Naive B cell (primary cell): ENCODE measurements around the gene DNAJC19. TPM values are rescaled to one million over a fixed set of nuclear protein-coding genes. Genes with fewer than 3 reads are reported as not detected.
A peak's percentile ranks its signal among the peaks of the same experiment; 100 is the strongest.
"Not testable (repeated sequence)": the region's sequence is repeated elsewhere in the genome, so short reads cannot be mapped to it uniquely, and the experiment has no call there.

Experiments used
- ATAC-seq, 2 donors: fragments of 150-1000 bp; cut with Tn5 transposase; 2 replicates each; pipeline ENCODE4 v1.10.0; 2021; ENCODE audit warnings: low read depth in 2 of 2, mild to moderate bottlenecking in 2 of 2, moderate library complexity in 2 of 2
- DNase-seq: peaks from one replicate; pipeline ENCODE4 v3.0.0; 2022
- H3K27ac Mint-ChIP-seq, 6 donors: one replicate each; pipeline ENCODE4 v1.8.0; 2020 to 2022; ENCODE audit warnings: mild to moderate bottlenecking in 6 of 6, mixed read lengths in 6 of 6, moderate library complexity in 5 of 6, inconsistent platforms in 2 of 6
- H3K27me3 Mint-ChIP-seq, 3 donors: one replicate each; pipeline ENCODE4 v1.8.0; 2021 to 2022; ENCODE audit warnings: mixed read lengths in 3 of 3, mild to moderate bottlenecking in 1 of 3
- H3K36me3 Mint-ChIP-seq, 2 donors: one replicate each; pipeline ENCODE4 v1.8.0; 2020 to 2022; ENCODE audit warnings: mixed read lengths in 2 of 2, inconsistent platforms in 1 of 2, mild to moderate bottlenecking in 1 of 2
- H3K4me1 Mint-ChIP-seq, 3 donors: one replicate each; pipeline ENCODE4 v1.8.0; 2020 to 2022; ENCODE audit warnings: mixed read lengths in 3 of 3, inconsistent platforms in 1 of 3, mild to moderate bottlenecking in 1 of 3, moderate library complexity in 1 of 3
- H3K4me3 Mint-ChIP-seq, 8 donors: one replicate each; pipeline ENCODE4 v1.8.0; 2020 to 2022; ENCODE audit warnings: mild to moderate bottlenecking in 8 of 8, mixed read lengths in 8 of 8, moderate library complexity in 8 of 8, inconsistent platforms in 2 of 8
- H3K9me3 Mint-ChIP-seq, 7 donors: one replicate each; pipeline ENCODE4 v1.8.0; 2020 to 2022; ENCODE audit warnings: mixed read lengths in 7 of 7, mild to moderate bottlenecking in 5 of 7, inconsistent platforms in 2 of 7, moderate library complexity in 1 of 7
- polyA plus RNA-seq, 6 donors: library from polyadenylated mRNA; unstranded; fragments of 300-500 nt; fragmentation: Illumina TruSeq; gene quantifications; one replicate each; pipeline ENCODE4 v1.2.3, GENCODE V29; 2021; ENCODE audit warnings: low read depth in 6 of 6

The DNAJC19 gene
- polyA plus RNA-seq = 100 to 1,000 TPM in 1 of 6 donors, 10 to 100 TPM in 5; 73.1 to 104 (median 85.3) TPM

DNA sequence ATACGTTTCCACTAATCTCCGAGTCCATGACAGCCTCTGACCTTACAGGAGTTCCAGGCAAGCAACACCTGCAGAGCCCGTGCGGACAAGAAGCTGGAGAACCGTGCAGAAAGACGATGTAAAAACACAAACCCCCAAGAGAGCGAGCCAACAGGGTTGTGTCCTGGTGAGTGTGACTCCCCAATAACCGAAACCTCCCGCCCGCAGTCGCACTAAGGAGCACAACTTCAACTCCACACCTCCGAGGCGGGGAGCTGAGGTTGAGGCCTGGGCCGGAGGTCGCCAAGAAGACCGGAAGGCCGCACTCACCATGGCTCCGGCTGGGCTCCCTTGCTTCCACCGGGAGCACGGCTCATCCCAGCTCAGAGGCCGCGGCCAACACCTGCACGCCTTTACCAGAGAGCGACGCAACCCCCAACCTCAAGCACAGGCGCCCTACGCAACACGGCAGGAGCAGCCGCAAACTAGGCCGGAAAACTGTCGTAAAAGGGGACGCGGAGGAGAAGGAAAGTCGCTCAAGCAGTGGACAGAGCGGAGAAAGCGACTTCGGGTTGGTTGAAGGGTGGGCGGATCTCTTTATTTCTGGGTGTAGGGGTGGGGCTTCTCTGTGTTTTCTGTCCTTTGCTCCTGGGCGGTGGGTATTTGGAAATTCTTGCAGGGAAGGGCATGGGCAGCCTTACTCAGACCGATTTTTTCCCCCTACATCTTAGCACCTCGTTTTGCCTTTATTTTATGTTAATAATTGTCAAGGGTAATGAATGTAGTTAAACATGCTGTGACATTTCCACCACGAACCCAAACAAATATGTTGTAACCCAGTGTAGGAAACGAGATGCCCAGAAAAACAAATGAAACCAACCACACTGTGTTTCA lies at the start of gene DNAJC19:
Gene DNAJC19, minus strand, starts transcription at position 446 of the 873 bp plus-strand sequence. Its CDS starts 134 bp downstream, at position 312.
- H3K9me3 Mint-ChIP-seq = no peaks in the 10 kb centered on the region
- peaks cover 10 to 16% (median 11%) of the 10 kb centered on the region in 3 donors for H3K27me3 Mint-ChIP-seq
- H3K4me3 Mint-ChIP-seq = peak within 1 kb of the TSS; percentile 92 to 100 (median 98)
- H3K27ac Mint-ChIP-seq = peak within 1 kb of the TSS; percentile 85 to 98 (median 94)
- H3K4me1 Mint-ChIP-seq = peaks cover 13 to 22% (median 20%) of the 10 kb centered on the region in 3 donors
- peak; percentile 92 for DNase-seq
- no peaks in the 10 kb centered on the region for H3K36me3 Mint-ChIP-seq
- peak; percentile 94 for ATAC-seq

DNA sequence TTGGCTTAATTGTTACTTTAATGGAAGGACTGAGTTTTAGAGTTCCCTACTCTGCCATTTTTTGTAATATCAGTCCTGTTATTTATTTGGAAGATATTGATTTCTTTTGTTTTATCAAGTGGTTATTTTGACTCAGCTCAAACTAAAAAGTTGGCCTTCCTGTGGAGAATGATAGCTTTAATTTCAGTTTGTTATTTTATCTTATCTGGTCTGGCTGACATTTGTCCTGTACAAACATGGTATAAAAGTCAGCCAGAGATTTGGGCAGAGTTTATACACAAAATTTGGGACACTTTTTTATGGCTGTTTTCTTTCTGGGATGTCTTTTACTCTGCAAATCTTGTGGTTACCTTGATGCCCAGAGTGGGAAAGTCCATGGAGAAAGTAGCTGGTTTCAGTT lies 41.4 kb upstream of the DNAJC19 start:
- Mint-ChIP-seq H3K4me3 (no peak overlapping the region), H3K4me1 (no peaks in the 10 kb centered on the region), H3K36me3 (no peaks in the 10 kb centered on the region), H3K9me3 (peaks cover 0 to 22% (median 8%) of the 10 kb centered on the region in 7 donors), H3K27me3 (peaks cover 0 to 4% (median 0%) of the 10 kb centered on the region in 3 donors), H3K27ac (no peak overlapping the region)
- ATAC-seq (no peak), DNase-seq (no peak)

DNA sequence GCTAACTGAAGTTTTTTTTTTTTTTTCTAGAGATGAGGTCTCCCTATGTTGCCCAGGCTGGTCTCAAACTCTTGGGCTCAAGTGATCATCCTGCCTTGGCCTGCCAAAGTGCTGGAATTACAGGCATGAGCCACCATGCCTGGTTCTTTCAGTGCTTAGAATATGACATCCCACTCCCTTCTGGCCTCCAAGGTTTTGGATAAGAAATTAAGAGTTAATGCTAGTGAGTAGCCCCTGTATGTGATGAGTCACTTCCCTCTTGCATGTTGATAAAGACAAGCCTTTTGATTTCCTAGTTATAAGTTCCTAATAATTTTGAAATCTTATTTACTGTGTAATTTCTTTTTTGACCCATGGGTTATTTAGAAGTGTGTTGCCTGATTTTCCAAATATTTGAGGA lies 35.7 kb upstream of the DNAJC19 start:
- Mint-ChIP-seq H3K27ac (no peak overlapping the region), H3K4me3 (no peak overlapping the region), H3K36me3 (no peaks in the 10 kb centered on the region), H3K4me1 (no peaks in the 10 kb centered on the region), H3K9me3 (peaks cover 0 to 49% (median 31%) of the 10 kb centered on the region in 7 donors), H3K27me3 (peaks cover 0 to 14% (median 2%) of the 10 kb centered on the region in 3 donors)
- ATAC-seq (no peak), DNase-seq (no peak)

DNA sequence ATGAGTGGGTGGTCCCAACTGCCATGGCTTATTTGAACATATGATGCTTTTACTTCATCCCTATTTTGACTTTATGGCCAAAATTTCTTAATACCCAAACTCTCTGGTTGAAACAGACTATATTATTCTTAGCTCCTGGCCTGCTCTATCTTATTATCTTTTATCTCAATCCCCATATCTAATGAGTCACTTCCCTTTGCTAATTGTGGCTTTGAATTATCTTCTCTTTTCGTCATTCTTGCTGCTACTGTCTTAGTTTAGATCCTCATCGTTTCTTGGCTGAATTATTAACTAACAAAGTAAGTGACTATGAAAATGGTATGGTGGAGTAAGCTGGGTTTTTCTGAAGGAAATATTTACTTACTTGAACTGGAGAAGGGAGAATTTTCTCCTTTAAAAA lies 28.2 kb upstream of the DNAJC19 start:
- Mint-ChIP-seq H3K36me3 (peaks cover 2 to 4% of the 10 kb centered on the region in 2 donors), H3K27ac (peak overlapping the region in 1 of 6 donors; percentile 16), H3K4me3 (no peak overlapping the region), H3K4me1 (no peaks in the 10 kb centered on the region), H3K27me3 (peaks cover 15 to 36% (median 19%) of the 10 kb centered on the region in 3 donors), H3K9me3 (peaks cover 0 to 5% (median 4%) of the 10 kb centered on the region in 7 donors)
- DNase-seq = no peak
- no peak for ATAC-seq

DNA sequence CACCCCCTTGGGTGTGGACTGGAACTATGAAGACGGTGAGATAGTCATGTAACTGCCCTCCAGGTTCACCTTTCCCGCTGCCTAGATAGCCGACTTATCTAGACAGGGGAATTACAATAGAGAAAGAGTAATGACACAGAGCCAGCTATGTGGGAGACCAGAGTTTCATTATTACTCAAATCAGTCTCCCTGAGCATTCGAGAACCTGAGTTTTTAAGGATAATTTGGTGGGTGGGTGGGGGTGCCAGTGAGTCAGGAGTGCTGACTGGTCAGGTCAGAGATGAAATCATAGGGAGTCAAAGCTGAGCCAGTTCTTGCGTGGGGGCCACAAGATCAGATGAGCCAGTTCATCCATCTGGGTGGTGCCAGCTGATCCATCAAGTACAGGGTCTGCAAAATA lies 19.7 kb upstream of the DNAJC19 start:
- H3K27ac Mint-ChIP-seq = no peak overlapping the region
- no peak overlapping the region for H3K4me3 Mint-ChIP-seq
- H3K4me1 Mint-ChIP-seq = no peaks in the 10 kb centered on the region
- peaks cover 0 to 8% of the 10 kb centered on the region in 2 donors for H3K36me3 Mint-ChIP-seq
- DNase-seq = no peak
- peaks cover 13 to 16% (median 13%) of the 10 kb centered on the region in 3 donors for H3K27me3 Mint-ChIP-seq
- H3K9me3 Mint-ChIP-seq = peaks cover 2 to 12% (median 4%) of the 10 kb centered on the region in 7 donors
- no peak for ATAC-seq

DNA sequence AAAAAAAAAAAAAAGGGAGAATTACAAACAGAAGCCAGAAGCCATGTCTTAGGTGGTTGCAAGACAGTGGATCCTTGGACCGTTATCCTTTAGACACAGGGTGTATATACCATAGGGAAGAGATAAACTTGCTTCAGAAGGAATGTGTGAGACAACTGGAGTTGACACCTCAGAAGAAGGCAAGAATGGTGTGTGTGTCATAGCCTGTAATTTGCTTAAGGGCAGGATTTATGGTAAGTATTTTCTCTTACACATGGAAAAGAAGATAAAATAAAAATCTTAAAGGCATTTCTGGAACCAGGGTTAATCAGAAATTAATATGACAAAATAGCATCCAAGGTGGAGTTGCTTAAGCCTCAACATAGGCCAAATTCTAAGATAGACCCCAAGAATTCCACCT lies 19.3 kb upstream of the DNAJC19 start:
- no peaks in the 10 kb centered on the region for H3K4me1 Mint-ChIP-seq
- H3K9me3 Mint-ChIP-seq = peaks cover 2 to 12% (median 4%) of the 10 kb centered on the region in 7 donors
- no peak overlapping the region for H3K4me3 Mint-ChIP-seq
- no peak for ATAC-seq
- peaks cover 14 to 18% (median 15%) of the 10 kb centered on the region in 3 donors for H3K27me3 Mint-ChIP-seq
- peaks cover 0 to 9% of the 10 kb centered on the region in 2 donors for H3K36me3 Mint-ChIP-seq
- no peak for DNase-seq
- no peak overlapping the region for H3K27ac Mint-ChIP-seq

DNA sequence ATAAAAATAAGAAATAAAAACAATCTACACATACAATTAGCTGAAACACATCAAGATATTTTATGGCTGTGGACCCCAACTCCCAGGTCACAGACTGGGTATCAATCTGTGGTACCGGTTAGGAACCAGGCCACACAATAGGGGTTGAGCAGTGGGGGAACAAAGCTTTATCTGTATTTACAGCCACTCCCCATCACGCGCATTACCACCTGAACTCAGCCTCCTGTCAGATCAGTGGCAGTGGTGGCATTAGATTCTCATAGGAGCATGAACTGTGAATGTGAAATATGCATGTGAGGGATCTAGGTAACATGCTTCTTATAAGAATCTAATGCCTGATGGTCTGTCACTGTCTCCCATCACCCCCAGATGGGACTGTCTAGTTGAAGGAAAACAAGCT lies 17.7 kb upstream of the DNAJC19 start:
- Mint-ChIP-seq H3K4me3 (no peak overlapping the region), H3K27ac (no peak overlapping the region), H3K27me3 (peaks cover 21 to 26% (median 22%) of the 10 kb centered on the region in 3 donors), H3K9me3 (peaks cover 6 to 21% (median 10%) of the 10 kb centered on the region in 7 donors), H3K4me1 (no peaks in the 10 kb centered on the region), H3K36me3 (peaks cover 2 to 17% of the 10 kb centered on the region in 2 donors)
- DNase-seq (no peak), ATAC-seq (no peak)

DNA sequence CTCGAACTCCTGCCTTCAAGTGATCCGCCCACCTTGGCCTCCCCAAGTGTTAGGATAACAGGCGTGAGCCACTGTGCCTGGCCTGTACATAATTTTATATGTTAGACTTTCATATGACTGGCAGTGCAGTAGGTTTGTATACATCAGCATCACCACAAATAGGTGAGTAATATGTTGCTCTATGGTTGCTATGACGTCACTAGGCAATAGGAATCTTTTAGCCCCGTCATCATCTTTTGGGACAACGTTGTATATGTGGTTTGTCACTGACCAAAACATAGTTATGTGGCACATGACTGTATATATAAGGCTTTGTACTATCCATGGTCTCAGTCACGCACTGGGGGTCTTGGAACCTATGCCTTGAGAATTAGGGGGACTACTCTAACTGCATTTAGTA lies 17.0 kb upstream of the DNAJC19 start:
- ATAC-seq = no peak

DNA sequence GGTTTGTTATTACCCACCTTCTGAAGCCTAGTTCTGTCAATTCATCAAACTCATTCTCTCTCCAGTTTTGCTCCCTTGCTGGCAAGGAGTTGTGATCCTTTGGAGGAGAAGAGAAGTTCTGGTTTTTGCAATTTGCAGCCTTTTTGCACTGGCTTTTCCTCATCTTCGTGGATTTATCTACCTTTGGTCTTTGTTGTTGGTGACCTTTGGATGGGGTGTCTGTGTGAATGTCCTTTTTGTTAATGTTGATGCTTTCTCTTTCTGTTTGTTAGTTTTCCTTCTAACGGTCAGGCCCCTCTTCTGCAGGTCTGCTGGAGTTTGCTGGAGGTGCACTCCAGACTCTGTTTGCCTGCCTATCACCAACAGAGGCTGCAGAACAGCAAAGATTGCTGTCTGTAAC lies 13.9 kb upstream of the DNAJC19 start:
- ATAC-seq, DNase-seq, H3K4me1 Mint-ChIP-seq, H3K27ac Mint-ChIP-seq, H3K4me3 Mint-ChIP-seq: not testable (repeated sequence)
- H3K27me3 Mint-ChIP-seq = peaks cover 14 to 51% (median 46%) of the 10 kb centered on the region in 3 donors
- H3K9me3 Mint-ChIP-seq = peaks cover 8 to 37% (median 30%) of the 10 kb centered on the region in 7 donors
- H3K36me3 Mint-ChIP-seq = peaks cover 18 to 37% of the 10 kb centered on the region in 2 donors

More for the DNA sequence above, 17.0 kb upstream of the DNAJC19 start:
- H3K27me3 Mint-ChIP-seq = peaks cover 22 to 31% (median 28%) of the 10 kb centered on the region in 3 donors
- peak overlapping the region in 1 of 6 donors; percentile 48 for H3K27ac Mint-ChIP-seq
- H3K4me1 Mint-ChIP-seq = no peaks in the 10 kb centered on the region
- peaks cover 8 to 22% (median 15%) of the 10 kb centered on the region in 7 donors for H3K9me3 Mint-ChIP-seq
- H3K36me3 Mint-ChIP-seq = peaks cover 9 to 23% of the 10 kb centered on the region in 2 donors
- DNase-seq = no peak
- H3K4me3 Mint-ChIP-seq = no peak overlapping the region

DNA sequence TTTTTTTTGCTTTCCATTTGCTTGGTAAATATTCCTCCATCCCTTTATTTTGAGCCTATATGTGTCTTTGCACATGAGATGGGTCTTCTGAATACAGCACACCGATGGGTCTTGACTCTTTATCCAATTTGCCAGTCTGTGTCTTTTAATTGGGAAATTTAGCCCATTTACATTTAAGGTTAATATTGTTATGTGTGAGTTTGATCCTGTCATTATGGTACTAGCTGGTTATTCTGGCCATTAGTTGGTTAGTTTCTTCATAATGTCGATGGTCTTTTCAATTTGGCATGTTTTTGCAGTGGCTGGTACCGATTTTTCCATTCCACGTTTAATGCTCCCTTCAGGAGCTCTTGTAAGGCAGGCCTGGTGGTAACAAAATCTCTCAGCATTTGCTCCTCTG lies 12.8 kb upstream of the DNAJC19 start:
- not testable (repeated sequence) for DNase-seq, H3K4me1 Mint-ChIP-seq, H3K4me3 Mint-ChIP-seq, ATAC-seq
- Mint-ChIP-seq H3K36me3 (peaks cover 18 to 37% of the 10 kb centered on the region in 2 donors), H3K27ac (peak overlapping the region in 1 of 6 donors; percentile 64), H3K9me3 (peaks cover 8 to 37% (median 30%) of the 10 kb centered on the region in 7 donors), H3K27me3 (peaks cover 14 to 54% (median 41%) of the 10 kb centered on the region in 3 donors)

DNA sequence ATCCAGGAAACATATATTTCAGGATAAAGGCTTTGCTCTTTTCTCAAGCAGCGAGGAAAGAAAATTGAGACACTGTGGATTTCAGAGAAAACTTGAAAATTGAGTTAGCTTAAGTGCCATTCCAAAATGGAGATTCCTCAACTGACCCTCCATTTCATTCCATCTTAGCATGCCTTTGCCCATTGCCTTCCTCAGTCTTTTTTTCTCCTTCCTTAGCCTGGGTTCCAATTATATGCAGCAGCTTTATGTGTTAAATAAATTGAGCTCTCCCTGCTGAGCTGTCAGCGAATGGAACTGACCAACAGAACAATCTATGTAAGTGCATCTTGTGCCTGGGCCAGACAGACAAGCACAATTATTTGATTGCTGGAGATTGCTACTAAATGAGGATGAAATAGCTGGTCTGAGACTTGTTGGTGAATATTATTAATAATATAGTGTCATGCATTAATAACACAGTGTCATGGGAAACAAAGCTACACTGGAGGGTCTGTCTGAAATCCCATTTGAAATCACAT lies 6.9 kb upstream of the DNAJC19 start:
- Mint-ChIP-seq H3K9me3 (peaks cover 0 to 17% (median 13%) of the 10 kb centered on the region in 7 donors), H3K4me1 (no peaks in the 10 kb centered on the region), H3K36me3 (peaks cover 9 to 13% of the 10 kb centered on the region in 2 donors), H3K27ac (peak overlapping the region in 1 of 6 donors; percentile 3), H3K4me3 (no peak overlapping the region), H3K27me3 (peaks cover 25 to 66% (median 54%) of the 10 kb centered on the region in 3 donors)
- DNase-seq = no peak
- no peak for ATAC-seq

DNA sequence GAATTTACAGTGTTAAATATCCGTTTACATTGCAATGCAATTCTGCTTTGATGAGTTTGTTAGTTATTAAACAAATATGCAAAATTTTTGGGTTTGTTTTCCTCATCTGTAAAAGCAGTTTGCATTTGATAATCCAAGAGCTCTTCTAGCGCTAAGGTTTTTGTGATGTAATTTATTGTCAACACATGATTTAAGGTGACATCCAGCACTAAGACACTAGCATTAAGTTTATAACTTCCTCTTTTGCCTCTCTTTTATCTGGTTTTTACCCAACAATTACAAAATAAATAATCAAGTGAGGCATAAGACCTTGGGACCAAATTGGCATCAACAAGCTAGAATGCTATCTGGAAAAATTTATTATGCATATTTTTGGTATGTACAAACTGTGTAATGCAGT lies 969 bp upstream of the DNAJC19 start:
- no peaks in the 10 kb centered on the region for H3K36me3 Mint-ChIP-seq
- peak overlapping the region in 3 of 6 donors; percentile 92 to 98 (median 96) for H3K27ac Mint-ChIP-seq
- H3K4me1 Mint-ChIP-seq = peaks cover 13 to 22% (median 20%) of the 10 kb centered on the region in 3 donors
- peak overlapping the region; percentile 92 to 100 (median 98) for H3K4me3 Mint-ChIP-seq
- DNase-seq (no peak), ATAC-seq (no peak)
- H3K27me3 Mint-ChIP-seq = peaks cover 10 to 26% (median 21%) of the 10 kb centered on the region in 3 donors
- H3K9me3 Mint-ChIP-seq = no peaks in the 10 kb centered on the region

DNA sequence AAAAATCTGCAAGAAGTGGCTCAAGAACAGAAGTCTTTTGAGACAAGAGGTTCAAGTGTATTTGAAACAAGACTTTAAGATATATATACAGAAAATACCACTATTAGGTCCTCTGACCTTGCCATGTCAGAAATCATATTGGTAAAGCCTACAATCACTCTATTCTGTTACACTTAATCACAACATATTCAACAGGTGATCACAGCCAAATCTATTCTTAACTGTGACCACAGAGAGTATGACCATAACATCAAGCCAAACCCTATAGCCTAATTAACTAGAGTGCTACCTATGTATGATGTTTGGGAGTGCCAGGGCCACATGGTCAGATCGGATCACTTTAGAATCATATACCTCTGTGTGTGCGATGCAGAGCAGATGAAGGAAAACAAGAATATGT lies 2.2 kb downstream of the DNAJC19 start:
- no peaks in the 10 kb centered on the region for H3K27me3 Mint-ChIP-seq
- DNase-seq = no peak
- ATAC-seq = no peak
- no peaks in the 10 kb centered on the region for H3K36me3 Mint-ChIP-seq
- H3K4me1 Mint-ChIP-seq = peaks cover 13 to 22% (median 20%) of the 10 kb centered on the region in 3 donors
- H3K27ac Mint-ChIP-seq = peak overlapping the region in 1 of 6 donors; percentile 19
- no peaks in the 10 kb centered on the region for H3K9me3 Mint-ChIP-seq
- peak overlapping the region in 2 of 8 donors; percentile 37 to 96 for H3K4me3 Mint-ChIP-seq
